Measurements from ENCODE around the gene CLDN34. TPM values are rescaled to one million over a fixed set of nuclear protein-coding genes. Genes with fewer than 3 reads are reported as not detected.

Gene CLDN34
- total and polyA plus RNA-seq, 2 experiments from 2014 or later: not detected

GRCh38 chrX:10014462-10015354 lies 47.5 kb downstream of the CLDN34 start (continued):
- TF ChIP-seq, protein P1, sequence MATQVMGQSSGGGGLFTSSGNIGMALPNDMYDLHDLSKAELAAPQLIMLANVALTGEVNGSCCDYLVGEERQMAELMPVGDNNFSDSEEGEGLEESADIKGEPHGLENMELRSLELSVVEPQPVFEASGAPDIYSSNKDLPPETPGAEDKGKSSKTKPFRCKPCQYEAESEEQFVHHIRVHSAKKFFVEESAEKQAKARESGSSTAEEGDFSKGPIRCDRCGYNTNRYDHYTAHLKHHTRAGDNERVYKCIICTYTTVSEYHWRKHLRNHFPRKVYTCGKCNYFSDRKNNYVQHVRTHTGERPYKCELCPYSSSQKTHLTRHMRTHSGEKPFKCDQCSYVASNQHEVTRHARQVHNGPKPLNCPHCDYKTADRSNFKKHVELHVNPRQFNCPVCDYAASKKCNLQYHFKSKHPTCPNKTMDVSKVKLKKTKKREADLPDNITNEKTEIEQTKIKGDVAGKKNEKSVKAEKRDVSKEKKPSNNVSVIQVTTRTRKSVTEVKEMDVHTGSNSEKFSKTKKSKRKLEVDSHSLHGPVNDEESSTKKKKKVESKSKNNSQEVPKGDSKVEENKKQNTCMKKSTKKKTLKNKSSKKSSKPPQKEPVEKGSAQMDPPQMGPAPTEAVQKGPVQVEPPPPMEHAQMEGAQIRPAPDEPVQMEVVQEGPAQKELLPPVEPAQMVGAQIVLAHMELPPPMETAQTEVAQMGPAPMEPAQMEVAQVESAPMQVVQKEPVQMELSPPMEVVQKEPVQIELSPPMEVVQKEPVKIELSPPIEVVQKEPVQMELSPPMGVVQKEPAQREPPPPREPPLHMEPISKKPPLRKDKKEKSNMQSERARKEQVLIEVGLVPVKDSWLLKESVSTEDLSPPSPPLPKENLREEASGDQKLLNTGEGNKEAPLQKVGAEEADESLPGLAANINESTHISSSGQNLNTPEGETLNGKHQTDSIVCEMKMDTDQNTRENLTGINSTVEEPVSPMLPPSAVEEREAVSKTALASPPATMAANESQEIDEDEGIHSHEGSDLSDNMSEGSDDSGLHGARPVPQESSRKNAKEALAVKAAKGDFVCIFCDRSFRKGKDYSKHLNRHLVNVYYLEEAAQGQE (IDR thresholded peaks at IDR 0.05; ENCODE audit: unreplicated experiment): no peak

DNA sequence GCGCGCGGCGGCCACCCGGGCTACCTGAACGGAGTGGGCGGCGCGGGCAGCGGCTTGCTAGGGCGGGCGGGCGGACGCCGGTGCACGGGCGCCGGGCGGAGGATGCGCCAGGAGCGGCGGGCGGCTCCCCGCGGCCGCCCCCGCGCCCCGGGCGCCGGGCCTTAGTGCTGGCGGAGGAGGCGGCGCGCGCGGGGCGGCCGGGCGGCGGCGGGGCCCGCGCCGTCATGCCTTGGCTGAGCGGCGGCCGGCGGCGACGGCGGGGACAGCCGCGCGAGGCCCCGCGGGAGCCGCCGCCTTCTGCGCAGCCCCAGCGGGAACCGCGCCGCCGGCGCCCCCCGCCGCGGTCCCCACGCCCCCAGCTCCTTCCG lies 48.2 kb downstream of the CLDN34 start:
- DNase-seq (ENCODE audit: low spot score) (no peak), ATAC-seq (no peak)
- Histone ChIP-seq H3K27ac (ENCODE audit: low read depth) (no peak overlapping the region), H3K27me3 (ENCODE audit: insufficient read depth) (no peaks in the 10 kb centered on the region), H3K9me2 (ENCODE audit: insufficient read depth) (no peaks in the 10 kb centered on the region), H3K4me2 (no peak overlapping the region), H3K36me3 (ENCODE audit: insufficient read depth) (no peaks in the 10 kb centered on the region), H3K4me1 (ENCODE audit: insufficient read depth) (peaks cover 23% of the 10 kb centered on the region), H3K79me2 (replicated peaks; ENCODE audit: insufficient read depth) (peaks cover 38% of the 10 kb centered on the region), H3K4me3 (peak overlapping the region; percentile 63; the same call in 1 of the 2 replicates), H4K20me1 (replicated peaks; ENCODE audit: insufficient read depth) (no peaks in the 10 kb centered on the region), H2AFZ (no peak overlapping the region), H3F3A (replicated peaks; ENCODE audit: low read depth) (peaks cover 8% of the 10 kb centered on the region; the same call in 1 of the 2 replicates)
- TF ChIP-seq EZH2 (IDR thresholded peaks at IDR 0.05; ENCODE audit: low read depth, unreplicated experiment) (no peak), ZNF114 (CRISPR knock-in tag; IDR thresholded peaks at IDR 0.05) (no peak), EZH2phosphoT487 (IDR thresholded peaks at IDR 0.05; ENCODE audit: unreplicated experiment) (no peak), POLR2AphosphoS5 (IDR thresholded peaks at IDR 0.05; ENCODE audit: low read depth) (no peak), NANOG (IDR thresholded peaks at IDR 0.05; ENCODE audit: borderline replicate concordance) (no peak), ZNF331 (CRISPR knock-in tag; IDR thresholded peaks at IDR 0.05; ENCODE audit: low read depth) (no peak)
- TF ChIP-seq, protein P1 (IDR thresholded peaks at IDR 0.05; ENCODE audit: unreplicated experiment): no peak
- TF ChIP-seq, protein P2, sequence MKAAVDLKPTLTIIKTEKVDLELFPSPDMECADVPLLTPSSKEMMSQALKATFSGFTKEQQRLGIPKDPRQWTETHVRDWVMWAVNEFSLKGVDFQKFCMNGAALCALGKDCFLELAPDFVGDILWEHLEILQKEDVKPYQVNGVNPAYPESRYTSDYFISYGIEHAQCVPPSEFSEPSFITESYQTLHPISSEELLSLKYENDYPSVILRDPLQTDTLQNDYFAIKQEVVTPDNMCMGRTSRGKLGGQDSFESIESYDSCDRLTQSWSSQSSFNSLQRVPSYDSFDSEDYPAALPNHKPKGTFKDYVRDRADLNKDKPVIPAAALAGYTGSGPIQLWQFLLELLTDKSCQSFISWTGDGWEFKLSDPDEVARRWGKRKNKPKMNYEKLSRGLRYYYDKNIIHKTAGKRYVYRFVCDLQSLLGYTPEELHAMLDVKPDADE (IDR thresholded peaks at IDR 0.05): no peak
- H3K4me3 Mint-ChIP-seq: no peak overlapping the region
- H3K4me1 Mint-ChIP-seq: peaks cover 45% of the 10 kb centered on the region
- H3K27me3 Mint-ChIP-seq (ENCODE audit: insufficient read depth, low read depth, poor library complexity): peaks cover 7% of the 10 kb centered on the region
- H3K27ac Mint-ChIP-seq: no peak overlapping the region
- H3K9me3 Mint-ChIP-seq: peaks cover 9% of the 10 kb centered on the region; the same call in 2 of the 3 replicates
- H3K36me3 Mint-ChIP-seq (ENCODE audit: low read depth): peaks cover 10% of the 10 kb centered on the region; the same call in 2 of the 3 replicates
